Superior temporal gyrus (tissue), 1 donor: ENCODE results near the gene DEFB132.
A peak's percentile ranks its signal among the peaks of the same experiment; 100 is the strongest.
"Not testable (repeated sequence)": the region's sequence is repeated elsewhere in the genome, so short reads cannot be mapped to it uniquely, and the experiment has no call there.

Experiments used
- DNase-seq: peaks from one replicate; pipeline ENCODE4 v3.0.0-alpha.2; 2016; ENCODE audit errors: extremely low spot score

DEFB132 gene

DNA sequence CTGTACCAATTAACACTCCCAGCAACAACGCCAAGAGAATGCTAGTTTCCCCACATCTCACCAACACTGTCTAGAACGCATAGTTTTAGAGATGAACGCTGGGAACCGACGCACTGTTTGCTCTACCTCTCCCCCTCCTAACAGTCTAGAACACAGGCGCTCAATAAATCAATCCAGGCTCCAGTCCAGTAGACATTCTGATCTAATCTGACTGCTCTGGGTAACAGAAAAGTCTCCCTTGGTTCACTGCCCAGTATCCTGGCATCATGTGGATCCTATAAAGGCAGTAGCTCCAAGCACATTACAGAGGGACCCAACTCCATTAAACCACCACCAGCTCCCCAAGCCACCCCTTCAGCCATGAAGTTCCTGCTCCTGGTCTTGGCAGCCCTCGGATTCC, at the start of gene DEFB132:
DEFB132 (plus strand) TSS at position 306 of the 400 bp plus-strand sequence; CDS start at position 361, 55 bp downstream.
- DNase-seq = no peak

- DNase-seq = peak; percentile 68
These were observed 48.5 kb upstream of the DEFB132 start for GRCh38 chr20:208942-209566.

GRCh38 chr20:210809-211502, 46.6 kb upstream of the DEFB132 start:
- DNase-seq = no peak

- DNase-seq = no peak
These were observed 43.1 kb upstream of the DEFB132 start for GRCh38 chr20:214383-214782.

- DNase-seq = no peak
These were observed 41.7 kb upstream of the DEFB132 start for GRCh38 chr20:215796-216195.

DNA sequence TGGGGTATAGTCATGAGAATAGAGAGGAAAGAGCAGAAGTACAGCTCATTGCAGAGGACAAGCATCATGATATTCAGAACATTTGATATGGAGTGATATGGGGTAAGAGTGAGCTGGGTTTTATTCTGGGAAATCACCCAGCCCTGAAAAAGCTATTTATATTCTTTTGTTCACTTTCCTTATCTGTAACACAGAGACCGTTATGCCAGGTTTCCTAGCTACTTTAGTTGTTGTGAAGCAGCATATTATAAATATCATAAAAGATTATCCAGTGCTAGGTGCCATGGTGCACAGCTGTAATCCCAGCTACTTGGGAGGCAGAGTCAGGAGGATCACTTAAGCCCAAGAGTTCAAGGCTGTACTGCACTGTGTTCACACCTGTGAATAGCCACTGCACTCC, 40.3 kb upstream of the DEFB132 start:
- no peak for DNase-seq

- DNase-seq = peak; percentile 42
These were observed 38.0 kb upstream of the DEFB132 start for GRCh38 chr20:219290-220115.

GRCh38 chr20:221258-221830, 36.2 kb upstream of the DEFB132 start:
- DNase-seq = no peak

GRCh38 chr20:225879-226278, 31.6 kb upstream of the DEFB132 start:
- not testable (repeated sequence) for DNase-seq

DNA sequence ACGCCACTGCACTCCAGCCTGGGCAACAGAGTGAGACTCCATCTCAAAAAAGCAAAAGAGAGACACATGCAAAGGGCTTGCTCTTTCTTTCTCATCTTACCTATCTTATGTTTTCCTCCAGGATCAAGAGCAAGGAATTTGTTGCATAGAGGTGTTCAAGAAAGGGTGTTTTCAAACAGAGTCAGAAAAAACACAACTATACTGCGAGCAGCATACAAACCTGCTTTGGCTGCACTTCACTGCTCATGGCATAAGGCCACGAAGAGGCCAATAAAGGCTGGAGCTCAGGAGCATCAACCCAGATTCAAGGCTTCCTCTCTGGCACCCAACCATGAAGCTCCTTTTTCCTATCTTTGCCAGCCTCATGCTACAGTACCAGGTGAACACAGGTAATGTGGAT, 30.6 kb upstream of the DEFB132 start, which contains the start of gene DEFB129:
DEFB129 (plus strand) TSS at position 301 of the 400 bp plus-strand sequence; CDS start at position 332, 31 bp downstream.
- no peak for DNase-seq

- DNase-seq = no peak
These were observed 30.0 kb upstream of the DEFB132 start for GRCh38 chr20:227439-228105.

- no peak for DNase-seq
These were observed 21.6 kb upstream of the DEFB132 start for GRCh38 chr20:235891-236290.

DNA sequence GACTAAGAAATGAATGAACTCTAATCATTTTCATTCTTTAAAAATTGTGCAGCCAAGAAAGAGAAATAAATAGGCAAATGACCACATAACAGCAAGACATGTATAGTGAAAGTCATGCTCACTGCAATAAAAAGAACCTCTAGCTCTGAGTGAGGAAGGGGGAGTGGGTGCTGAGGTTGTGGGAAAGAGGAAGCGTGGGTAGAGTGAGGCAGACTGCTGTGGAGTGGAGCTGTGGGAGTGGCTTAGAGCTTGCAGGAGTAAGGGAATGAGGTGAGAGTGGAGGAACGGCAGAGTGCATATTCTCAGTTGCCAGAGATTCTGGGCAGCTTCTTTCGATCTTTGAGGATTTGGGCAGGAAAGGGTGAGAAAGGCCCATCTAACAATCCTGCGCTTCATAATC, 20.0 kb upstream of the DEFB132 start:
- no peak for DNase-seq

GRCh38 chr20:237929-238328, 19.6 kb upstream of the DEFB132 start:
- DNase-seq = no peak

DNA sequence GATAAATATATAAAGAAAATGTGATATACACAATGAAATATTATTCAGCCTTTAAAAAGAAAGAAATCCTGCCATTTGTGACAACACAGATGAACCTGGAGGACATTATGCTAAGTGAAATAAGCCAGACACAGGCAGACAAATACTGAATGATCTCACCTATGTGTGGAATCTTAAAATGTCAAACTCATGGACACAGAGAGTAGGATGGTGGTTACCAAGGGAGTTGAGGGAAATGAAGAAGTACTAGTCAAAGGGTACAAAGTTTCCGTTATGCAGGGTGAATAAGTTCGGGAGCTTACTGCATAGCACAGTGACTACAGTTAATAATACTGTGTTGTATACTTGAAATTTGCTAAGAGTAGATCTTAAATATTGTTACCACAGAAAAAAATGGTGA, 14.6 kb upstream of the DEFB132 start:
- DNase-seq = no peak

DNA sequence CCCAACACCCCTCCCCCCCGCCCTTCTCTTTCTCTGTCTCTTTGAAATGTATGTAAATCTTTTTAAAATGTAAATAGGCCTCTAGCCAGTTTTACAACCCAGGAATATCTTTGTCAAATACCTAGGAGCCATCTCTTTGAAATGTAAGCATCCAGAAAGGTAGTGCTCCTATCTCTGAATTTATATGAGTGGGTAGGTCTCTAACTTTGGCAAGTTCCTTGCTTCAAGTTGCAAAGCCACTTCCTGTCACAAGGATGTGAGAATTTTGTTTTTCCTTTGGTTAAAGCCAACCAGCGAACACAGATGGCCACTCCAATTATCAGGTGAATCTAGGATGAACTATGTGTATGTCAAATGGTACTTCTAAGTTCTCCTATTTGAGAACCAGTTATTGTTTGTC, 6.2 kb upstream of the DEFB132 start:
- no peak for DNase-seq

- DNase-seq = no peak
These were observed 4.7 kb upstream of the DEFB132 start for GRCh38 chr20:252801-253200.

DNA sequence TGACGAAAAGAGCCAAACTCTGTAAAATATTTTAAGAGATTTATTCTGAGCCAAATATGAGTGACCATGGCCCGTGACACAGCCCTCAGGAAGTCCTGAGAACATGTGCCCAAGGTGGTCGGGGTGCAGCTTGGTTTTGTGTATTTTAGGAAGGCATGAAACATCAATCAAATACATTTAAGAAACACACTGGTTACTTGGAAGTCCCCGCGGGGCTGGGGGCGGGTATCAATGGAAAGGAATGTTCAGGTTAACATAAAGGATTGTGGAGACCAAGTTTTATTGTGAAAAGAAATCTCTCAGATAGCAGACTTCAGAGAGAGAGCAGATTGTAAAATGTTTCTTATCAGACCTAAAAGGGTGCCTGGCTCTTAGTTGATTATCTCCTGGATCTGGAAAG, 4.1 kb upstream of the DEFB132 start:
- not testable (repeated sequence) for DNase-seq

GRCh38 chr20:258269-258858, 840 bp downstream of the DEFB132 start:
- DNase-seq = no peak

DNA sequence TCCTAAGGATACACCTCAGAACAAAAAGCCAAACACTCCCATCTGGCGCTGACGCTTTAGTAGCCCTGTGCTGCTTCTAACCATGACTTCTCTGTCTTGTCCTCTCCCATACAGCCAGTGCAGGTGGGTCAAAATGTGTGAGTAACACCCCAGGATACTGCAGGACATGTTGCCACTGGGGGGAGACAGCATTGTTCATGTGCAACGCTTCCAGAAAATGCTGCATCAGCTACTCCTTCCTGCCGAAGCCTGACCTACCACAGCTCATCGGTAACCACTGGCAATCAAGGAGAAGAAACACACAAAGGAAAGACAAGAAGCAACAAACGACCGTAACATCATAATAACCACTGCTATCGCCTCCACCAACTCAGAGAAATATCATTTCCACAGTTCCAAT, 1.4 kb downstream of the DEFB132 start:
- no peak for DNase-seq

- no peak for DNase-seq
These were observed 2.5 kb downstream of the DEFB132 start for GRCh38 chr20:259981-260380.
